ENCODE measurements around the gene SH2D7.

DNA sequence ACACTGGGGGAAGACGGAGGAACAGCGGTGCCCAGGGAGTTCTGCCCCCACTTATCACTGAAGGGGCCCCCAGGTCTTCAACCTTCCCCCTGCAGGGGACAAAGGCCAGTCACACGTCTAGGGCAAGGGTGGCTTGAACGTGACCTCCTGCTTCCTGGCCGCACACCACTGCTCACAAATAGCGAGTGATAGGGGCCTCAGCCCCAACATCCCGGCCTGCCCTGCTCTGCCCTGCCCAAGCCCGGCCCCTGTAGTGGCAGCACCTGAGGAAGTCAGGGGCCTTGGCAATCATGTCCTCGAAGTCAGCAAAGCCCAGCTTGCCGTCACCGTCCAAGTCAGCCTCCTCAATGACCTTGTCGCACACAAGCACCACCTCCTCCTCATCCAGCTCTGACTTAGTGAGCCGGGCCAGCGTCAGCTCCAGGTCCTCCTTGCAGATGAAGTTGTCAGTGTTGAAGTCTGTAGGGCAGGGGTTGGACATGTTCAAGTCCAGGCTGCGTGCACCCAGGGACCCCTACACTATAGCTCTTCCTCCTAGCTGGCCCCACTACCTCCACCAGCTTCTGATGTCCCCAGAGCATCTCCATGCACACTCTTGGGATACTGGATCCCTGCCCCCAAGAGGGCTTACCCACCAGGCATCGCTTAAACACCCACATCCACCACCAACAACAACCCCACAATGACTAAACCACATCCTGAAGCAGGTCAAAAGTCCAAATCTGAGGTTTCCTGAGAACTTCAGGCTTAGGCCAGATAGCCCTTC is 13.3 kb downstream of the SH2D7 start:
- TF ChIP-seq EZH2phosphoT487 (IDR thresholded peaks at IDR 0.05; ENCODE audit: insufficient read depth, low read depth) (no peak), EZH2 (IDR thresholded peaks at IDR 0.05; ENCODE audit: insufficient read depth, poor library complexity, severe bottlenecking) (no peak)

Measured in GM23248 (cell line).